K562 (cell line): Measurements from ENCODE around the gene SERPINA6. TPM values are rescaled to one million over a fixed set of nuclear protein-coding genes. Genes with fewer than 3 reads are reported as not detected.

ENCODE experiments used
- ATAC-seq: fragments of 200-7000 bp; cut with Tn5 transposase; 3 replicates; pipeline ENCODE4 v1.9.1; 2020; ENCODE audit warnings: moderate library complexity
- BruUV-seq: library from RNA; stranded (reverse); fragments of 400-500 nt; replicated peaks from 2 replicates; lab custom pipeline; 2021; lab: Mats Ljungman, UMichigan
- CTCF ChIA-PET: fragments of 300-600 bp; formaldehyde crosslinking; extraction: SDS; loops from one replicate; lab custom pipeline; 2021; ENCODE audit warnings: low intra/inter-chr PET ratio; lab: Yijun Ruan, JAX
- POLR2A ChIA-PET: fragments of 300-600, 350-650 bp; sonication (Branson Sonifier 250); formaldehyde crosslinking; extraction: SDS; loops from one replicate; lab custom pipeline; 2021; ENCODE audit warnings: antibody characterized with exemption, inconsistent platforms; lab: Yijun Ruan, JAX
- DNase-seq, 4 experiments: peaks; one replicate each; pipeline versions ENCODE4 v3.0.0 to v3.0.0-alpha.2; 2011 to 2018; ENCODE audit warnings: low spot score in 3 of 4, mixed read lengths in 3 of 4; ENCODE audit errors: extremely low read depth in 1 of 4
- FAIRE-seq: peaks from 2 replicates; lab custom pipeline; 2011; peaks lifted over from hg19 to GRCh38; lab: Jason Lieb, UNC
- H2AFZ ChIP-seq: 2 replicates; pipeline ENCODE4 v1.6.0; 2011; ENCODE audit warnings: low read depth, low read length, control low read depth, inconsistent platforms
- H3K27ac ChIP-seq: fragments of 200-600 bp; 3 replicates; pipeline ENCODE4 v1.8.0; 2011; ENCODE audit warnings: low read depth, mild to moderate bottlenecking, control low read depth, inconsistent platforms, low read length, moderate library complexity, mixed read lengths; ENCODE audit errors: extremely low read depth
- H3K27me3 ChIP-seq, 2 experiments: fragments of 300-600 bp in 1 of 2; 2 replicates in 1 of 2; 3 replicates in 1 of 2; pipeline versions ENCODE4 v1.6.0 to v1.8.0; 2011; ENCODE audit warnings: inconsistent platforms in 2 of 2, low read length in 2 of 2, mild to moderate bottlenecking in 1 of 2, mixed read lengths in 1 of 2, moderate library complexity in 1 of 2; ENCODE audit not compliant: control insufficient read depth in 2 of 2, insufficient read depth in 2 of 2
- H3K36me3 ChIP-seq: fragments of 300-600 bp; 3 replicates; pipeline ENCODE4 v1.8.0; 2011; ENCODE audit warnings: mild to moderate bottlenecking, low read length, inconsistent platforms; ENCODE audit not compliant: control insufficient read depth, insufficient read depth
- H3K4me1 ChIP-seq, 2 experiments: fragments of 200-600 bp in 1 of 2; replicated peaks in 1 of 2; 2 replicates in 1 of 2; 3 replicates in 1 of 2; pipeline versions ENCODE4 v1.5.1 to v1.8.0; 2011; ENCODE audit warnings: inconsistent platforms in 2 of 2, low read length in 2 of 2, mild to moderate bottlenecking in 1 of 2, mixed read lengths in 1 of 2, moderate library complexity in 1 of 2; ENCODE audit not compliant: control insufficient read depth in 2 of 2, insufficient read depth in 2 of 2
- H3K4me2 ChIP-seq: 2 replicates; pipeline ENCODE4 v1.6.1; 2011; ENCODE audit warnings: low read length, control low read depth, inconsistent platforms, mixed read lengths; ENCODE audit not compliant: insufficient read depth
- H3K4me3 ChIP-seq: fragments of 200-600 bp; sonication (generic), shearing (Covaris generic); 2 replicates; pipeline ENCODE4 v1.5.1; 2016; ENCODE audit warnings: control low read depth, inconsistent platforms
- H3K79me2 ChIP-seq: fragments of 200-600 bp; 3 replicates; pipeline ENCODE4 v1.8.0; 2011; ENCODE audit warnings: low read length, inconsistent platforms; ENCODE audit not compliant: control insufficient read depth, insufficient read depth
- H3K9ac ChIP-seq, 2 experiments: 2 replicates each; pipeline versions ENCODE4 v1.6.0 to v1.6.1; 2011; ENCODE audit warnings: low read depth in 2 of 2, low read length in 2 of 2, control low read depth in 1 of 2, inconsistent platforms in 1 of 2, mild to moderate bottlenecking in 1 of 2, mixed read lengths in 1 of 2; ENCODE audit not compliant: insufficient read depth in 1 of 2
- H3K9me1 ChIP-seq: one replicate; pipeline ENCODE4 v1.6.0; 2011; ENCODE audit warnings: inconsistent platforms, mild to moderate bottlenecking, low read length, moderate library complexity; ENCODE audit not compliant: control insufficient read depth, insufficient read depth
- H3K9me3 ChIP-seq: replicated peaks from 2 replicates; pipeline ENCODE4 v1.5.1; 2011; ENCODE audit warnings: low read depth, low read length, inconsistent platforms; ENCODE audit not compliant: control insufficient read depth, insufficient read depth
- H4K20me1 ChIP-seq: replicated peaks from 2 replicates; pipeline ENCODE4 v1.6.1; 2011; ENCODE audit warnings: low read length, inconsistent platforms, mixed read lengths; ENCODE audit not compliant: control insufficient read depth, insufficient read depth
- FOXJ3 ChIP-seq: sonication (generic); formaldehyde crosslinking; IDR thresholded peaks from 2 replicates; pipeline ENCODE4 v1.4.0; 2020; ENCODE audit warnings: mild to moderate bottlenecking, missing genetic modification reagents
- HSF4 ChIP-seq: fragments of 250-450 bp; sonication (Bioruptor Pico); IDR thresholded peaks from 2 replicates; pipeline ENCODE4 v2.1.2; 2022; ENCODE audit warnings: mild to moderate bottlenecking, moderate library complexity, borderline replicate concordance
- NRF1 ChIP-seq, 2 experiments: fragments of 450-650 bp; IDR thresholded peaks in 1 of 2; conservative IDR thresholded peaks in 1 of 2; 2 replicates each; pipeline ENCODE4 v1.6.1; 2014; ENCODE audit warnings: mild to moderate bottlenecking in 2 of 2
- SP1 ChIP-seq: sonication (generic); formaldehyde crosslinking; IDR thresholded peaks from 2 replicates; pipeline ENCODE4 v1.8.1; 2022; ENCODE audit warnings: mild to moderate bottlenecking, missing genetic modification reagents
- SUPT5H ChIP-seq: fragments of 450-650 bp; IDR thresholded peaks from 2 replicates; pipeline ENCODE4 v1.6.1; 2016
- ZEB2 ChIP-seq: fragments of 450-650 bp; IDR thresholded peaks from 2 replicates; pipeline ENCODE4 v1.6.1; 2016
- WGBS: fragments of 100-300 bp; shearing (Covaris generic); methylation state at CpG from one replicate; pipeline ENCODE4 v1.1.6; 2016; ENCODE audit warnings: low coverage, mixed read lengths; ENCODE audit not compliant: insufficient coverage; ENCODE audit errors: missing lambda C conversion rate; 5-methylcytosine and 5-hydroxymethylcytosine counted together
- in situ Hi-C: fragments of 300-500 bp; cut with MboI; formaldehyde crosslinking; loops from 4 replicates; pipeline ENCODE4 v1.15.0; 2018; ENCODE audit warnings: inconsistent platforms, mixed read lengths
- intact Hi-C: fragments of 100-400 bp; cut with micrococcal nuclease; formaldehyde crosslinking; loops from 2 replicates; pipeline ENCODE4 v1.14.2; 2022
- polyA plus RNA-seq, 8 experiments: library from polyadenylated mRNA; depleted of rRNA in 4 of 8; stranded (reverse) in 5 of 8; unstranded in 3 of 8; fragments of >200 nt; fragmentation: Nextera tagmentation in 2 of 8; fragmentation: Illumina TruSeq in 1 of 8; extraction: Ambion mirVana in 2 of 8; extraction: Trizol in 1 of 8; gene quantifications; 2 replicates each; pipeline versions ENCODE4 v1.2.1 to v1.2.3, GENCODE V29; 2011 to 2014; ENCODE audit warnings: inconsistent platforms in 1 of 8, missing spikeins in 1 of 8
- total RNA-seq, 7 experiments: library from RNA; depleted of rRNA in 6 of 7; stranded (reverse); fragments of >200 nt in 6 of 7; fragmentation: Illumina TruSeq in 2 of 7; extraction: Trizol in 2 of 7; gene quantifications; 2 replicates each; pipeline versions ENCODE4 v1.2.1 to v1.2.3, GENCODE V29; 2011 to 2021; ENCODE audit warnings: low replicate concordance in 1 of 7
- TF ChIP-seq, protein P1 (sequence below), 2 experiments: fragments of 150-350 bp in 1 of 2; IDR thresholded peaks; 2 replicates each; pipeline ENCODE4 v1.6.1; 2012 to 2016; ENCODE audit warnings: low read depth in 2 of 2, low read length in 2 of 2, mild to moderate bottlenecking in 1 of 2, moderate library complexity in 1 of 2
- TF ChIP-seq, protein P2 (sequence below), 2 experiments: fragments of 450-650 bp; IDR thresholded peaks; 2 replicates each; pipeline ENCODE4 v1.6.1; 2016; ENCODE audit warnings: mild to moderate bottlenecking in 2 of 2, borderline replicate concordance in 1 of 2, low read depth in 1 of 2, moderate library complexity in 1 of 2

The SERPINA6 gene
- total and polyA plus RNA-seq, 9 of the 15 experiments (the other 6 are each of a cell fraction or from before 2014, with no cell fraction given), result not detected

DNA sequence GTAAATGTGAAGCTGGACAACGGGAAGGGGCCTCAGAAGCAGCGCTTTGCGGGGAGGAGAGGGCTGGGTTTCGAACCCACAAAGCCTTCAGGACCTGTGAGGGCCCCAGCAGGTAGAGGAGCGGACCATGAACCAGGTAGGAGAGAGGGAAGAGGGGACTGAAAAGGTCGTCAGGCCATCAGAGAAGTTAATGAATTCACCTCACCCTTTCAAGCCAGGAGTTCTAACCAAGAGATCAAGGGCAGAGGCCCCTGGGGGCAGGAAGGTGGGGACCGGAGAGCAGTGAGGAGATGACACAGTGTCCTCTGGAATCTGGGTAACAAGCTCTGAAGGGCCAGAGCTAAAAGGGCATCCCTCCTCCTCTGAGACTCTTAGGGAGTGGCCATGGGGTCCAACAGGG lies 45.8 kb upstream of the SERPINA6 start (continued):
- no peak for TF ChIP-seq FOXJ3 (CRISPR knock-in tag)
- no peak for TF ChIP-seq NRF1 (conservative IDR thresholded peaks at IDR 0.05 in 1 of 2, IDR thresholded peaks at IDR 0.05 in 1 of 2)
- TF ChIP-seq SUPT5H, result no peak

DNA sequence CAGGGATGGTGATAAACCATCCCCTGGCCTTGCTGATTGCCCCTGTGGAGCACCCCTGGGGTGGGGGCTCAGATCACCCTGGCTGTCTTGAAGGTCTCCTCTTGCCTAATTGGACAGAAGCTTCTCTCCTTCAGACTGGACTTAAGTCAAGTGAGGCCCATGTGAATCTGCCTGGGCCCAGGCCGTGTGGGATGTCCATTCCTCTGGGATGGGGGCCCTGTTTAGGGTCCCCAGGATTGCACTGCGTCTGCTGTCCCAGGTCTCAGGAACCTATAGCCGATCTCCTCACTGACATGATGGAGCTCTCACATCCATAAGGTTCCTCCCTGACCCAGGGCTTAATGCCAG lies 45.1 kb upstream of the SERPINA6 start:
- POLR2A ChIA-PET, result no interaction called here
- in situ Hi-C loops (no loop called here), intact Hi-C loops (no loop called here)
- Histone ChIP-seq H3K4me1 (no peaks in the 10 kb centered on the region), H3K36me3 (no peaks in the 10 kb centered on the region), H3K27ac (no peak overlapping the region), H2AFZ (no peak overlapping the region), H3K9me3 (no peaks in the 10 kb centered on the region), H4K20me1 (no peaks in the 10 kb centered on the region), H3K4me3 (no peak overlapping the region), H3K4me2 (no peak overlapping the region), H3K9me1 (no peaks in the 10 kb centered on the region), H3K79me2 (no peaks in the 10 kb centered on the region), H3K27me3 (no peaks in the 10 kb centered on the region; a peak in 1 of 5 replicates), H3K9ac (no peak overlapping the region)
- 0% methylated on average over 1 of the region's 3 CpGs for WGBS
- CTCF ChIA-PET, result no interaction called here
- FAIRE-seq (no peak), ATAC-seq (no peak), DNase-seq (no peak)
- TF ChIP-seq, protein P1, sequence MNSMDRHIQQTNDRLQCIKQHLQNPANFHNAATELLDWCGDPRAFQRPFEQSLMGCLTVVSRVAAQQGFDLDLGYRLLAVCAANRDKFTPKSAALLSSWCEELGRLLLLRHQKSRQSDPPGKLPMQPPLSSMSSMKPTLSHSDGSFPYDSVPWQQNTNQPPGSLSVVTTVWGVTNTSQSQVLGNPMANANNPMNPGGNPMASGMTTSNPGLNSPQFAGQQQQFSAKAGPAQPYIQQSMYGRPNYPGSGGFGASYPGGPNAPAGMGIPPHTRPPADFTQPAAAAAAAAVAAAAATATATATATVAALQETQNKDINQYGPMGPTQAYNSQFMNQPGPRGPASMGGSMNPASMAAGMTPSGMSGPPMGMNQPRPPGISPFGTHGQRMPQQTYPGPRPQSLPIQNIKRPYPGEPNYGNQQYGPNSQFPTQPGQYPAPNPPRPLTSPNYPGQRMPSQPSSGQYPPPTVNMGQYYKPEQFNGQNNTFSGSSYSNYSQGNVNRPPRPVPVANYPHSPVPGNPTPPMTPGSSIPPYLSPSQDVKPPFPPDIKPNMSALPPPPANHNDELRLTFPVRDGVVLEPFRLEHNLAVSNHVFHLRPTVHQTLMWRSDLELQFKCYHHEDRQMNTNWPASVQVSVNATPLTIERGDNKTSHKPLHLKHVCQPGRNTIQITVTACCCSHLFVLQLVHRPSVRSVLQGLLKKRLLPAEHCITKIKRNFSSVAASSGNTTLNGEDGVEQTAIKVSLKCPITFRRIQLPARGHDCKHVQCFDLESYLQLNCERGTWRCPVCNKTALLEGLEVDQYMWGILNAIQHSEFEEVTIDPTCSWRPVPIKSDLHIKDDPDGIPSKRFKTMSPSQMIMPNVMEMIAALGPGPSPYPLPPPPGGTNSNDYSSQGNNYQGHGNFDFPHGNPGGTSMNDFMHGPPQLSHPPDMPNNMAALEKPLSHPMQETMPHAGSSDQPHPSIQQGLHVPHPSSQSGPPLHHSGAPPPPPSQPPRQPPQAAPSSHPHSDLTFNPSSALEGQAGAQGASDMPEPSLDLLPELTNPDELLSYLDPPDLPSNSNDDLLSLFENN (IDR thresholded peaks at IDR 0.05; ENCODE audit: low read depth in 2 of 2, low read length in 2 of 2), result no peak
- TF ChIP-seq SP1 (CRISPR knock-in tag) (no peak), NRF1 (conservative IDR thresholded peaks at IDR 0.05 in 1 of 2, IDR thresholded peaks at IDR 0.05 in 1 of 2) (no peak), ZEB2 (no peak), HSF4 (CRISPR knock-in tag) (no peak)
- TF ChIP-seq, protein P2, sequence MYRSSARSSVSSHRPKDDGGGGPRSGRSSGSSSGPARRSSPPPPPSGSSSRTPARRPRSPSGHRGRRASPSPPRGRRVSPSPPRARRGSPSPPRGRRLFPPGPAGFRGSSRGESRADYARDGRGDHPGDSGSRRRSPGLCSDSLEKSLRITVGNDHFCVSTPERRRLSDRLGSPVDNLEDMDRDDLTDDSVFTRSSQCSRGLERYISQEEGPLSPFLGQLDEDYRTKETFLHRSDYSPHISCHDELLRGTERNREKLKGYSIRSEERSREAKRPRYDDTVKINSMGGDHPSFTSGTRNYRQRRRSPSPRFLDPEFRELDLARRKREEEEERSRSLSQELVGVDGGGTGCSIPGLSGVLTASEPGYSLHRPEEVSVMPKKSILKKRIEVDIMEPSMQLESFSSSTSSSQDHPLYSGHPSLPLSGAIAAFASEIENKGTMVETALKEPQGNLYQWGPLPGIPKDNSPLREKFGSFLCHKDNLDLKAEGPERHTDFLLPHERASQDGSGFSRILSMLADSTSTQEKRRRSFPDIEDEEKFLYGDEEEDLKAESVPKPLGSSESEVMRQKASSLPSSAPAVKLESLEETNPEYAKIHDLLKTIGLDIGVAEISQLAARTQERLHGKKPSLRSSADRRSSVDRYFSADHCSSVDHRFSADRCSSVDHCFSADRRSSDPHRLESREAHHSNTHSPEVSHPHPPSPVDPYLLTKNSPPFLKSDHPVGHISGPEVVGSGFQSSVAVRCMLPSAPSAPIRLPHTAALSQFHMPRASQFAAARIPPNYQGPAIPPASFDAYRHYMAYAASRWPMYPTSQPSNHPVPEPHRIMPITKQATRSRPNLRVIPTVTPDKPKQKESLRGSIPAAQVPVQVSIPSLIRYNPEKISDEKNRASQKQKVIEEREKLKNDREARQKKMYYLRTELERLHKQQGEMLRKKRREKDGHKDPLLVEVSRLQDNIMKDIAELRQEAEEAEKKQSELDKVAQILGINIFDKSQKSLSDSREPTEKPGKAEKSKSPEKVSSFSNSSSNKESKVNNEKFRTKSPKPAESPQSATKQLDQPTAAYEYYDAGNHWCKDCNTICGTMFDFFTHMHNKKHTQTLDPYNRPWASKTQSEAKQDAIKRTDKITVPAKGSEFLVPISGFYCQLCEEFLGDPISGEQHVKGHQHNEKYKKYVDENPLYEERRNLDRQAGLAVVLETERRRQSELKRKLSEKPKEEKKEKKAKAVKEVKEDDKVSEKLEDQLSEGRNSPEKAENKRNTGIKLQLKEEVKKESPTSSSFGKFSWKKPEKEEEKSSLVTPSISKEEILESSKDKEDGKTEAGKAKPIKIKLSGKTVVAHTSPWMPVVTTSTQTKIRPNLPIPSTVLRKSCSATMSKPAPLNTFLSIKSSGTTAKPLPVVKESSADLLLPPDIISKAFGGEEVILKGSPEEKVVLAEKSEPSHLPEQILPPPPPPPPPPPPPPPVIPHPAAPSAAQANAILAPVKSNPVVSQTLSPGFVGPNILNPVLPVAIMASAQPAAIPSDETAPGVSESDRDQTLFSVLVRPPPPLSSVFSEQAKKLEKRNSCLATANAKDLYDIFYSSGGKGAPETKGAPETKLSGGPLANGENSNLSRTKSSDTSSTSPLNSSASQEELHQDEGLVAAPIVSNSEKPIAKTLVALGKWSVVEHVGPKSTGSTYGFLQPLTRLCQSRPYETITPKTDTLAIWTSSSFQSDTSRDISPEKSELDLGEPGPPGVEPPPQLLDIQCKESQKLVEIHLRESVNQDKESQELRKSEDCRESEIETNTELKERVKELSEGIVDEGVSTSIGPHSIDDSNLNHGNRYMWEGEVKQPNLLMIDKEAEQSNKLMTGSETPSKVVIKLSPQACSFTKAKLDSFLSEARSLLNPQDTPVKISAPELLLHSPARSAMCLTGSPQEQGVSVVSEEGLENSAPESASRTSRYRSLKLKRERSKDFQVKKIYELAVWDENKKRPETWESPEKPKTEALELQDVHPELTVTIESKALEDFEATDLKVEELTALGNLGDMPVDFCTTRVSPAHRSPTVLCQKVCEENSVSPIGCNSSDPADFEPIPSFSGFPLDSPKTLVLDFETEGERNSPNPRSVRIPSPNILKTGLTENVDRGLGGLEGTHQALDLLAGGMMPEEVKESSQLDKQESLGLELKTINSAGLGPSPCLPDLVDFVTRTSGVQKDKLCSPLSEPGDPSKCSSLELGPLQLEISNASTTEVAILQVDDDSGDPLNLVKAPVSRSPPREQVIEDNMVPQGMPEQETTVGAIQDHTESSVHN (IDR thresholded peaks at IDR 0.05; ENCODE audit: borderline replicate concordance in 1 of 2, low read depth in 1 of 2), result no peak
- BruUV-seq, result no TSS peak
